ENCODE data around the gene CEP57. TPM values are rescaled to one million over a fixed set of nuclear protein-coding genes. Genes with fewer than 3 reads are reported as not detected.

Gene CEP57
- total and polyA plus RNA-seq, 2 of the 13 experiments (the other 11 are each of a cell fraction or from before 2014, with no cell fraction given): 34.3 to 59.4 TPM

DNA sequence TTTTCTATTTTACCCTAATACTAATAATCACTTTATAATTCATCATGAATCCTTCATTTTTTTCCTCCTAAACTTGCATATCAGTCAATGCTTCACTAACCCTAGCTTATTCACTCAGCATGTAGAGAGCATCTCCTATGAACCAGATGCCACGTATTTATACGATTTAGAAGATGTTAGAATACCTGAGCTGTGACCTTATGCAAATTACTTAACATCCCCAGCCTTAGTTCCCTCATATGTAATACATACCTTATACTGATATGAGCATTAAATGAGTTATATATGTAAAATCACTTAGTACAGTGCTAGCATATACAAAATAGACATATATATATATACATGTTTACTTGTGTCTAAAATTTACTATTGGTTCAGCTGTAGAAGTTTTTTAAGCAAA lies 9.8 kb upstream of the CEP57 start:
- Histone ChIP-seq H3K27ac (ENCODE audit: extremely low read length, insufficient read depth, low read length) (no peak overlapping the region), H3K9me3 (ENCODE audit: low read length) (no peaks in the 10 kb centered on the region), H4K20me1 (ENCODE audit: insufficient read depth, low read length) (no peaks in the 10 kb centered on the region), H3K36me3 (replicated peaks in 1 of 2; ENCODE audit: control insufficient read depth in 1 of 2, insufficient read depth in 2 of 2, low read length in 2 of 2) (peaks cover 10 to 71% of the 10 kb centered on the region in 2 experiments), H2AFZ (ENCODE audit: low read length) (no peak overlapping the region), H3K27me3 (ENCODE audit: control insufficient read depth in 1 of 2, insufficient read depth in 2 of 2, low read length in 2 of 2) (no peaks in the 10 kb centered on the region), H3K4me3 (replicated peaks in 1 of 3; ENCODE audit: insufficient read depth in 1 of 3, low read depth in 2 of 3, low read length in 3 of 3) (no peak overlapping the region), H3K79me2 (ENCODE audit: insufficient read depth, low read length) (no peaks in the 10 kb centered on the region), H3K4me2 (ENCODE audit: low read depth, low read length) (no peak overlapping the region), H3K9ac (ENCODE audit: insufficient read depth, low read depth, low read length) (no peak overlapping the region), H3K4me1 (ENCODE audit: insufficient read depth, low read length) (no peaks in the 10 kb centered on the region)
- DNase-seq (ENCODE audit: low spot score) (no peak), ATAC-seq (no peak), FAIRE-seq (no peak)
- in situ Hi-C loops (cut with HindIII; ENCODE audit: extremely low pct_ligation_motif_present, low pct_unique_long_range_greater_than_20kb) (no loop called here), intact Hi-C loops (cut with micrococcal nuclease; ENCODE audit: unreplicated experiment) (no loop called here)
- ChIA-PET CTCF (ENCODE audit: low intra/inter-chr PET ratio, low total read pairs) (no interaction called here), POLR2A (interaction anchor here (1.7 kb wide), 1 partner anchor 9 kb away, joined by 5 read pairs; the partner anchor contains the start of gene FAM76B)
- BruUV-seq (replicated peaks): no TSS peak
- 96% methylated on average over 2 of the region's 2 CpGs for WGBS (ENCODE audit: low lambda C conversion rate)
- no peak for TF ChIP-seq TCF7L2 (IDR thresholded peaks at IDR 0.05; ENCODE audit: low read depth, low read length)
- no peak for TF ChIP-seq ZNF282 (IDR thresholded peaks at IDR 0.05; ENCODE audit: partially characterized antibody)
- no peak for TF ChIP-seq SNAPC2 (CRISPR knock-in tag; IDR thresholded peaks at IDR 0.05)
- TF ChIP-seq SMYD3 (CRISPR knock-in tag; IDR thresholded peaks at IDR 0.05): no peak
- TF ChIP-seq NFYB (CRISPR knock-in tag; IDR thresholded peaks at IDR 0.05): no peak
- no peak for TF ChIP-seq CCAR2 (optimal IDR thresholded peaks at IDR 0.05; ENCODE audit: low read depth, low read length)
- TF ChIP-seq, protein P1, sequence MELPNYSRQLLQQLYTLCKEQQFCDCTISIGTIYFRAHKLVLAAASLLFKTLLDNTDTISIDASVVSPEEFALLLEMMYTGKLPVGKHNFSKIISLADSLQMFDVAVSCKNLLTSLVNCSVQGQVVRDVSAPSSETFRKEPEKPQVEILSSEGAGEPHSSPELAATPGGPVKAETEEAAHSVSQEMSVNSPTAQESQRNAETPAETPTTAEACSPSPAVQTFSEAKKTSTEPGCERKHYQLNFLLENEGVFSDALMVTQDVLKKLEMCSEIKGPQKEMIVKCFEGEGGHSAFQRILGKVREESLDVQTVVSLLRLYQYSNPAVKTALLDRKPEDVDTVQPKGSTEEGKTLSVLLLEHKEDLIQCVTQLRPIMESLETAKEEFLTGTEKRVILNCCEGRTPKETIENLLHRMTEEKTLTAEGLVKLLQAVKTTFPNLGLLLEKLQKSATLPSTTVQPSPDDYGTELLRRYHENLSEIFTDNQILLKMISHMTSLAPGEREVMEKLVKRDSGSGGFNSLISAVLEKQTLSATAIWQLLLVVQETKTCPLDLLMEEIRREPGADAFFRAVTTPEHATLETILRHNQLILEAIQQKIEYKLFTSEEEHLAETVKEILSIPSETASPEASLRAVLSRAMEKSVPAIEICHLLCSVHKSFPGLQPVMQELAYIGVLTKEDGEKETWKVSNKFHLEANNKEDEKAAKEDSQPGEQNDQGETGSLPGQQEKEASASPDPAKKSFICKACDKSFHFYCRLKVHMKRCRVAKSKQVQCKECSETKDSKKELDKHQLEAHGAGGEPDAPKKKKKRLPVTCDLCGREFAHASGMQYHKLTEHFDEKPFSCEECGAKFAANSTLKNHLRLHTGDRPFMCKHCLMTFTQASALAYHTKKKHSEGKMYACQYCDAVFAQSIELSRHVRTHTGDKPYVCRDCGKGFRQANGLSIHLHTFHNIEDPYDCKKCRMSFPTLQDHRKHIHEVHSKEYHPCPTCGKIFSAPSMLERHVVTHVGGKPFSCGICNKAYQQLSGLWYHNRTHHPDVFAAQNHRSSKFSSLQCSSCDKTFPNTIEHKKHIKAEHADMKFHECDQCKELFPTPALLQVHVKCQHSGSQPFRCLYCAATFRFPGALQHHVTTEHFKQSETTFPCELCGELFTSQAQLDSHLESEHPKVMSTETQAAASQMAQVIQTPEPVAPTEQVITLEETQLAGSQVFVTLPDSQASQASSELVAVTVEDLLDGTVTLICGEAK (IDR thresholded peaks at IDR 0.05): no peak
- TF ChIP-seq, protein P1 (CRISPR knock-in tag; IDR thresholded peaks at IDR 0.05): no peak
- TF ChIP-seq, protein P2, sequence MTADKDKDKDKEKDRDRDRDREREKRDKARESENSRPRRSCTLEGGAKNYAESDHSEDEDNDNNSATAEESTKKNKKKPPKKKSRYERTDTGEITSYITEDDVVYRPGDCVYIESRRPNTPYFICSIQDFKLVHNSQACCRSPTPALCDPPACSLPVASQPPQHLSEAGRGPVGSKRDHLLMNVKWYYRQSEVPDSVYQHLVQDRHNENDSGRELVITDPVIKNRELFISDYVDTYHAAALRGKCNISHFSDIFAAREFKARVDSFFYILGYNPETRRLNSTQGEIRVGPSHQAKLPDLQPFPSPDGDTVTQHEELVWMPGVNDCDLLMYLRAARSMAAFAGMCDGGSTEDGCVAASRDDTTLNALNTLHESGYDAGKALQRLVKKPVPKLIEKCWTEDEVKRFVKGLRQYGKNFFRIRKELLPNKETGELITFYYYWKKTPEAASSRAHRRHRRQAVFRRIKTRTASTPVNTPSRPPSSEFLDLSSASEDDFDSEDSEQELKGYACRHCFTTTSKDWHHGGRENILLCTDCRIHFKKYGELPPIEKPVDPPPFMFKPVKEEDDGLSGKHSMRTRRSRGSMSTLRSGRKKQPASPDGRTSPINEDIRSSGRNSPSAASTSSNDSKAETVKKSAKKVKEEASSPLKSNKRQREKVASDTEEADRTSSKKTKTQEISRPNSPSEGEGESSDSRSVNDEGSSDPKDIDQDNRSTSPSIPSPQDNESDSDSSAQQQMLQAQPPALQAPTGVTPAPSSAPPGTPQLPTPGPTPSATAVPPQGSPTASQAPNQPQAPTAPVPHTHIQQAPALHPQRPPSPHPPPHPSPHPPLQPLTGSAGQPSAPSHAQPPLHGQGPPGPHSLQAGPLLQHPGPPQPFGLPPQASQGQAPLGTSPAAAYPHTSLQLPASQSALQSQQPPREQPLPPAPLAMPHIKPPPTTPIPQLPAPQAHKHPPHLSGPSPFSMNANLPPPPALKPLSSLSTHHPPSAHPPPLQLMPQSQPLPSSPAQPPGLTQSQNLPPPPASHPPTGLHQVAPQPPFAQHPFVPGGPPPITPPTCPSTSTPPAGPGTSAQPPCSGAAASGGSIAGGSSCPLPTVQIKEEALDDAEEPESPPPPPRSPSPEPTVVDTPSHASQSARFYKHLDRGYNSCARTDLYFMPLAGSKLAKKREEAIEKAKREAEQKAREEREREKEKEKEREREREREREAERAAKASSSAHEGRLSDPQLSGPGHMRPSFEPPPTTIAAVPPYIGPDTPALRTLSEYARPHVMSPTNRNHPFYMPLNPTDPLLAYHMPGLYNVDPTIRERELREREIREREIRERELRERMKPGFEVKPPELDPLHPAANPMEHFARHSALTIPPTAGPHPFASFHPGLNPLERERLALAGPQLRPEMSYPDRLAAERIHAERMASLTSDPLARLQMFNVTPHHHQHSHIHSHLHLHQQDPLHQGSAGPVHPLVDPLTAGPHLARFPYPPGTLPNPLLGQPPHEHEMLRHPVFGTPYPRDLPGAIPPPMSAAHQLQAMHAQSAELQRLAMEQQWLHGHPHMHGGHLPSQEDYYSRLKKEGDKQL (CRISPR knock-in tag; IDR thresholded peaks at IDR 0.05; ENCODE audit: low read depth): no peak
- TF ChIP-seq, protein P3, sequence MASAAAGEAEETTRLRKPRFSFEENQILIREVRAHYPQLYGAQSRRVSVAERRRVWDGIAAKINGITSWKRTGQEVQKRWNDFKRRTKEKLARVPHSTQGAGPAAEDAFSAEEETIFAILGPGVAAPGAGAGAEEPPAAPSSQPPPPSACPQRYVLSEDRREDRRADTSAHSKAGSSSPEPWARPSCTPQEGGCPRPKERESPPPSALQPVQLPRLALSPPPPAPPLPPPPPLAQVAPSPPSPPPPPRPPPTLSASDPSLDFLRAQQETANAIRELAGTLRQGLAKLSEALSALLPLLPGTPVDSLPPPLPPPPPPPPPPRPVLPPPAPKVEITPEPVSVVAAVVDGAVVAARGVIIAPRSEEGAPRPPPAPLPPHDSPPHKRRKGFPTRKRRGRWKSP (CRISPR knock-in tag; IDR thresholded peaks at IDR 0.05): no peak
